GM23338 (cell line): ENCODE results near the gene PLIN4. TPM values are rescaled to one million over a fixed set of nuclear protein-coding genes. Genes with fewer than 3 reads are reported as not detected.

Source experiments
- ATAC-seq: fragments of 200-7000 bp; cut with Tn5 transposase; 3 replicates; pipeline ENCODE4 v1.9.1; 2020
- DNase-seq: peaks from one replicate; pipeline ENCODE4 v3.0.0-alpha.2; 2015; ENCODE audit warnings: low spot score
- H2AFZ ChIP-seq: fragments of 200-600 bp; sonication (generic); 2 replicates; pipeline ENCODE4 v1.8.0; 2016; ENCODE audit warnings: antibody characterized with exemption, mild to moderate bottlenecking, moderate library complexity
- H3F3A ChIP-seq: fragments of 200-600 bp; sonication (generic); replicated peaks from 2 replicates; pipeline ENCODE4 v1.8.0; 2017; ENCODE audit warnings: antibody characterized with exemption, mixed run types, low read depth
- H3K27ac ChIP-seq: fragments of 200-600 bp; sonication (generic); 2 replicates; pipeline ENCODE4 v1.6.1; 2016; ENCODE audit warnings: low read depth
- H3K27me3 ChIP-seq: fragments of 200-600 bp; sonication (generic); 2 replicates; pipeline ENCODE4 v1.8.0; 2016; ENCODE audit warnings: mild to moderate bottlenecking, mixed run types, moderate library complexity; ENCODE audit not compliant: insufficient read depth
- H3K36me3 ChIP-seq: fragments of 200-600 bp; sonication (generic); 2 replicates; pipeline ENCODE4 v1.8.0; 2016; ENCODE audit warnings: mild to moderate bottlenecking; ENCODE audit not compliant: insufficient read depth
- H3K4me1 ChIP-seq: fragments of 200-600 bp; sonication (generic); 2 replicates; pipeline ENCODE4 v1.8.0; 2016; ENCODE audit warnings: mild to moderate bottlenecking, moderate library complexity; ENCODE audit not compliant: insufficient read depth
- H3K4me2 ChIP-seq: fragments of 200-600 bp; sonication (generic); 2 replicates; pipeline ENCODE4 v1.7.1; 2017; ENCODE audit warnings: mixed run types
- H3K4me3 ChIP-seq: fragments of 200-600 bp; sonication (generic); 2 replicates; pipeline ENCODE4 v1.6.1; 2016; ENCODE audit warnings: mixed run types
- H3K79me2 ChIP-seq: fragments of 200-600 bp; sonication (generic); replicated peaks from 2 replicates; pipeline ENCODE4 v1.8.0; 2017; ENCODE audit warnings: mild to moderate bottlenecking; ENCODE audit not compliant: insufficient read depth
- H3K9me2 ChIP-seq: fragments of 200-600 bp; sonication (generic); 2 replicates; pipeline ENCODE4 v1.8.0; 2017; ENCODE audit not compliant: insufficient read depth
- H4K20me1 ChIP-seq: fragments of 200-600 bp; sonication (generic); replicated peaks from 2 replicates; pipeline ENCODE4 v1.8.0; 2017; ENCODE audit warnings: mild to moderate bottlenecking; ENCODE audit not compliant: insufficient read depth
- H3K27ac Mint-ChIP-seq: 2 replicates; pipeline ENCODE4 v1.8.0; 2020; ENCODE audit warnings: inconsistent platforms, mild to moderate bottlenecking, moderate library complexity, mixed read lengths
- H3K27me3 Mint-ChIP-seq: 3 replicates; pipeline ENCODE4 v1.8.0; 2022; ENCODE audit warnings: low read depth, mild to moderate bottlenecking, moderate library complexity, mixed read lengths, inconsistent platforms; ENCODE audit not compliant: insufficient read depth, poor library complexity
- H3K36me3 Mint-ChIP-seq: 3 replicates; pipeline ENCODE4 v1.8.0; 2021; ENCODE audit warnings: low read depth, mild to moderate bottlenecking, inconsistent platforms, moderate library complexity, mixed read lengths
- H3K4me1 Mint-ChIP-seq: 3 replicates; pipeline ENCODE4 v1.8.0; 2020; ENCODE audit warnings: mild to moderate bottlenecking, inconsistent platforms, mixed read lengths
- H3K4me3 Mint-ChIP-seq: 3 replicates; pipeline ENCODE4 v1.8.0; 2021; ENCODE audit warnings: moderate library complexity, mild to moderate bottlenecking, inconsistent platforms, mixed read lengths
- H3K9me3 Mint-ChIP-seq: 3 replicates; pipeline ENCODE4 v1.8.0; 2020; ENCODE audit warnings: moderate library complexity, mild to moderate bottlenecking, inconsistent platforms, mixed read lengths
- CTCF ChIP-seq, 2 experiments: fragments of 200-600 bp in 1 of 2; sonication (generic) in 1 of 2; conservative IDR thresholded peaks; 2 replicates each; pipeline versions ENCODE4 v1.5.1 to v1.6.1; 2016 to 2017; ENCODE audit warnings: antibody characterized with exemption in 2 of 2, low read depth in 2 of 2, mild to moderate bottlenecking in 2 of 2, moderate library complexity in 1 of 2
- ETS1 ChIP-seq: IDR thresholded peaks from 2 replicates; pipeline ENCODE4 v1.6.1; 2016; ENCODE audit warnings: antibody characterized with exemption
- EZH2 ChIP-seq: fragments of 200-600 bp; sonication (generic); IDR thresholded peaks from one replicate; pipeline ENCODE4 v1.8.0; 2017; ENCODE audit warnings: antibody characterized with exemption, mild to moderate bottlenecking, low read depth; ENCODE audit not compliant: unreplicated experiment
- JUNB ChIP-seq: IDR thresholded peaks from one replicate; pipeline ENCODE4 v1.6.1; 2016; ENCODE audit warnings: antibody characterized with exemption; ENCODE audit not compliant: unreplicated experiment
- NANOG ChIP-seq: IDR thresholded peaks from 2 replicates; pipeline ENCODE4 v1.6.1; 2016; ENCODE audit warnings: antibody characterized with exemption, borderline replicate concordance
- POLR2AphosphoS5 ChIP-seq: IDR thresholded peaks from 2 replicates; pipeline ENCODE4 v1.6.1; 2016; ENCODE audit warnings: antibody characterized with exemption, low read depth
- STAT1 ChIP-seq: IDR thresholded peaks from one replicate; pipeline ENCODE4 v1.6.1; 2016; ENCODE audit warnings: antibody characterized with exemption; ENCODE audit not compliant: unreplicated experiment
- ZNF462 ChIP-seq: fragments of 250-450 bp; sonication (Bioruptor Pico); IDR thresholded peaks from 2 replicates; pipeline ENCODE4 v1.5.0; 2020; ENCODE audit warnings: mild to moderate bottlenecking, moderate library complexity
- polyA plus RNA-seq: library from polyadenylated mRNA; unstranded; fragments of >200 nt; fragmentation: Nextera tagmentation; extraction: Ambion mirVana; gene quantifications from 2 replicates; pipeline ENCODE4 v1.2.1, GENCODE V29; 2016
- total RNA-seq: library from RNA; depleted of rRNA; stranded (reverse); fragments of >200 nt; shearing (Covaris generic); gene quantifications from 2 replicates; pipeline ENCODE4 v1.2.3, GENCODE V29; 2014
- TF ChIP-seq, protein P1 (sequence below): IDR thresholded peaks from one replicate; pipeline ENCODE4 v1.6.1; 2018; ENCODE audit warnings: antibody characterized with exemption; ENCODE audit not compliant: unreplicated experiment

PLIN4 gene
- total and polyA plus RNA-seq, 2 experiments from 2014 or later, result 0.19 to 0.59 TPM

GRCh38 chr19:4531562-4532165 is 13.4 kb upstream of the PLIN4 start:
- Histone ChIP-seq H3K79me2 (no peaks in the 10 kb centered on the region), H3K4me2 (no peak overlapping the region), H3F3A (peaks cover 6% of the 10 kb centered on the region; the same call in 1 of the 2 replicates), H3K9me2 (no peaks in the 10 kb centered on the region), H4K20me1 (no peaks in the 10 kb centered on the region; the same call in 1 of the 2 replicates), H3K4me3 (no peak overlapping the region), H2AFZ (no peak overlapping the region), H3K4me1 (no peaks in the 10 kb centered on the region; the same call in 1 of the 2 replicates), H3K27ac (no peak overlapping the region), H3K27me3 (peaks cover 17% of the 10 kb centered on the region), H3K36me3 (no peaks in the 10 kb centered on the region)
- Mint-ChIP-seq H3K9me3 (no peaks in the 10 kb centered on the region), H3K4me1 (no peaks in the 10 kb centered on the region), H3K27ac (no peak overlapping the region), H3K36me3 (no peaks in the 10 kb centered on the region), H3K4me3 (no peak overlapping the region), H3K27me3 (peaks cover 15% of the 10 kb centered on the region)
- no peak for DNase-seq
- no peak for ATAC-seq
- TF ChIP-seq ETS1, result no peak
- TF ChIP-seq, protein P1, sequence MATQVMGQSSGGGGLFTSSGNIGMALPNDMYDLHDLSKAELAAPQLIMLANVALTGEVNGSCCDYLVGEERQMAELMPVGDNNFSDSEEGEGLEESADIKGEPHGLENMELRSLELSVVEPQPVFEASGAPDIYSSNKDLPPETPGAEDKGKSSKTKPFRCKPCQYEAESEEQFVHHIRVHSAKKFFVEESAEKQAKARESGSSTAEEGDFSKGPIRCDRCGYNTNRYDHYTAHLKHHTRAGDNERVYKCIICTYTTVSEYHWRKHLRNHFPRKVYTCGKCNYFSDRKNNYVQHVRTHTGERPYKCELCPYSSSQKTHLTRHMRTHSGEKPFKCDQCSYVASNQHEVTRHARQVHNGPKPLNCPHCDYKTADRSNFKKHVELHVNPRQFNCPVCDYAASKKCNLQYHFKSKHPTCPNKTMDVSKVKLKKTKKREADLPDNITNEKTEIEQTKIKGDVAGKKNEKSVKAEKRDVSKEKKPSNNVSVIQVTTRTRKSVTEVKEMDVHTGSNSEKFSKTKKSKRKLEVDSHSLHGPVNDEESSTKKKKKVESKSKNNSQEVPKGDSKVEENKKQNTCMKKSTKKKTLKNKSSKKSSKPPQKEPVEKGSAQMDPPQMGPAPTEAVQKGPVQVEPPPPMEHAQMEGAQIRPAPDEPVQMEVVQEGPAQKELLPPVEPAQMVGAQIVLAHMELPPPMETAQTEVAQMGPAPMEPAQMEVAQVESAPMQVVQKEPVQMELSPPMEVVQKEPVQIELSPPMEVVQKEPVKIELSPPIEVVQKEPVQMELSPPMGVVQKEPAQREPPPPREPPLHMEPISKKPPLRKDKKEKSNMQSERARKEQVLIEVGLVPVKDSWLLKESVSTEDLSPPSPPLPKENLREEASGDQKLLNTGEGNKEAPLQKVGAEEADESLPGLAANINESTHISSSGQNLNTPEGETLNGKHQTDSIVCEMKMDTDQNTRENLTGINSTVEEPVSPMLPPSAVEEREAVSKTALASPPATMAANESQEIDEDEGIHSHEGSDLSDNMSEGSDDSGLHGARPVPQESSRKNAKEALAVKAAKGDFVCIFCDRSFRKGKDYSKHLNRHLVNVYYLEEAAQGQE, result no peak
- TF ChIP-seq NANOG, result no peak
- TF ChIP-seq EZH2, result no peak
- no peak for TF ChIP-seq JUNB
- TF ChIP-seq STAT1, result no peak
- TF ChIP-seq CTCF (conservative IDR thresholded peaks at IDR 0.05; ENCODE audit: low read depth in 2 of 2), result no peak
- TF ChIP-seq ZNF462 (CRISPR knock-in tag), result no peak
- TF ChIP-seq POLR2AphosphoS5, result no peak
